Measurements from ENCODE around the gene CLOCK.

DNA sequence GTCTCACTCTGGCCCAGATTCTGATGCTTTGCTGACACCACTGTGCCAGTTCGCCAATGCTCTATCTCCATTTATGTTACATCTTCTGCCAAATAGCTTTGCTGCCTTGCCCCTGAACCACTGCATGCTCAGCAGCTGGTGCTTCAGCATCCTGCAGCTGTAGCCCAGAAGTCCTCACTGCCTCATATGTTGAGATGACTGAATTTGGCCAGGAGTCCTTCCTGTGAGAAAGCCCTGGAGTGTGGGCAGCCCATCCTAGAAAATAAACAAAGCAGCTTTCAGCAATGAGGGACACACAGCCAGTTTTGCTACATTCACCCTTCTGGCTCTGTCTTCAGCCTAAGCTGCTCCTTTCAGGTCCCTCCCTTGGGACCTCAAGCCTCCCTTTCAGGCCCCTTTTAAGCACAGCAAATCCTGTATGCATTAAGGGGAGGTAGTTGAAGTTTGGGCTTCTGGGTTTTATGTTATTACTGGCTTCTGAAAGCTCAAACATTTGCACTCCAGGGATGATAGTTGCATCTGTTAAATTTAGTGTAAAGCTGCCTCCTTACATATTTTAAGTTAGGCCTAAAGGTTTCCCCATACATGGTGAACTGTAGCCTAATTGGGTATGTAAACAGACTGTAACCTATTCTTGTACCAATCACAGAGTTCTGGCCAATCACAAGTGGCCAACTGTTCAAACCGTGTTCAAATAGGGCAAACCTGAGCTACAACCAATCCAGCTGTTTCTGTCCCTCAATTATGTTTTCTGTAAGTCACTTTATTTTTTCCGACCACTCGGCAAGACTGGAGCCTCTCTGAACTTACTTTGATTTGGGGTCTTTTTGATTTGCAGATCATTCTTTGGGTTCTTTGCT, 153.0 kb downstream of the CLOCK start:
- TF ChIP-seq POLR2A (IDR thresholded peaks at IDR 0.05; ENCODE audit: low read depth, low read length) (no peak), POLR2AphosphoS5 (IDR thresholded peaks at IDR 0.05; ENCODE audit: low read depth, low read length) (no peak)
